PC-3 (cell line): ENCODE data around the gene GAA. TPM values are rescaled to one million over a fixed set of nuclear protein-coding genes. Genes with fewer than 3 reads are reported as not detected.
A peak's percentile ranks its signal among the peaks of the same experiment; 100 is the strongest.

Experiments
- ATAC-seq: fragments of 200-7000 bp; cut with Tn5 transposase; 2 replicates; pipeline ENCODE4 v1.9.1; 2020; ENCODE audit warnings: mild to moderate bottlenecking, moderate library complexity
- BruUV-seq: library from RNA; stranded (reverse); fragments of 400-500 nt; replicated peaks from 2 replicates; lab custom pipeline; 2021; lab: Mats Ljungman, UMichigan
- CTCF ChIA-PET: fragments of 300-600 bp; sonication (Branson Sonifier 250); formaldehyde crosslinking; loops from one replicate; lab custom pipeline; 2022; ENCODE audit warnings: antibody characterized with exemption; lab: Charles Lee
- POLR2A ChIA-PET: fragments of 300-600 bp; sonication (Branson Sonifier 250); formaldehyde crosslinking; loops from one replicate; lab custom pipeline; 2022; ENCODE audit warnings: antibody characterized with exemption; ENCODE audit not compliant: unreplicated experiment; lab: Charles Lee
- DNase-seq: peaks from one replicate; pipeline ENCODE4 v3.0.0-alpha.2; 2015
- H2AFZ ChIP-seq: fragments of 300-600 bp; sonication (generic); 2 replicates; pipeline ENCODE4 v1.6.0; 2016; ENCODE audit warnings: antibody characterized with exemption, low read length
- H3F3A ChIP-seq: fragments of 300-600 bp; sonication (generic); one replicate; pipeline ENCODE4 v1.6.0; 2017; ENCODE audit warnings: antibody characterized with exemption, low read length, control low read depth, mild to moderate bottlenecking; ENCODE audit not compliant: unreplicated experiment
- H3K27ac ChIP-seq: fragments of 300-600 bp; sonication (generic); 2 replicates; pipeline ENCODE4 v1.5.1; 2016; ENCODE audit warnings: mild to moderate bottlenecking, low read length
- H3K27me3 ChIP-seq: fragments of 300-600 bp; sonication (generic); 2 replicates; pipeline ENCODE4 v1.6.1; 2016; ENCODE audit warnings: low read length, mixed read lengths
- H3K36me3 ChIP-seq: fragments of 300-600 bp; sonication (generic); 2 replicates; pipeline ENCODE4 v1.6.1; 2016; ENCODE audit warnings: low read depth, mixed run types, low read length, mixed read lengths
- H3K4me1 ChIP-seq: fragments of 300-600 bp; sonication (generic); 2 replicates; pipeline ENCODE4 v1.5.1; 2016; ENCODE audit warnings: low read length; ENCODE audit not compliant: insufficient read depth
- H3K4me2 ChIP-seq: fragments of 300-600 bp; sonication (generic); 2 replicates; pipeline ENCODE4 v1.6.0; 2016; ENCODE audit warnings: low read length
- H3K4me3 ChIP-seq: fragments of 300-600 bp; sonication (generic); 2 replicates; pipeline ENCODE4 v1.5.1; 2016; ENCODE audit warnings: mild to moderate bottlenecking, low read length, mixed read lengths
- H3K79me2 ChIP-seq: fragments of 300-600 bp; sonication (generic); 2 replicates; pipeline ENCODE4 v1.6.1; 2017; ENCODE audit warnings: low read length, mixed read lengths
- H3K9ac ChIP-seq: fragments of 300-600 bp; sonication (generic); 2 replicates; pipeline ENCODE4 v1.6.0; 2016; ENCODE audit warnings: mild to moderate bottlenecking, low read length
- H3K9me2 ChIP-seq: fragments of 300-600 bp; sonication (generic); replicated peaks from 2 replicates; pipeline ENCODE4 v1.6.1; 2016; ENCODE audit warnings: mixed run types, low read length, mixed read lengths
- H3K9me3 ChIP-seq: fragments of 300-600 bp; sonication (generic); 2 replicates; pipeline ENCODE4 v1.6.1; 2016; ENCODE audit warnings: low read length, mixed read lengths
- H4K20me1 ChIP-seq: fragments of 300-600 bp; sonication (generic); 2 replicates; pipeline ENCODE4 v1.6.1; 2016; ENCODE audit warnings: low read length, mixed read lengths
- CTCF ChIP-seq: fragments of 300-600 bp; sonication (generic); conservative IDR thresholded peaks from 2 replicates; pipeline ENCODE4 v1.5.1; 2017; ENCODE audit warnings: antibody characterized with exemption, low read depth, mild to moderate bottlenecking, low read length
- EZH2 ChIP-seq: fragments of 300-600 bp; sonication (generic); IDR thresholded peaks from one replicate; pipeline ENCODE4 v1.6.1; 2017; ENCODE audit warnings: antibody characterized with exemption, mild to moderate bottlenecking, low read length; ENCODE audit not compliant: unreplicated experiment
- EZH2phosphoT487 ChIP-seq: fragments of 300-600 bp; sonication (generic); IDR thresholded peaks from 2 replicates; pipeline ENCODE4 v1.6.1; 2018; ENCODE audit warnings: mild to moderate bottlenecking, antibody characterized with exemption, low read length, borderline replicate concordance
- intact Hi-C: fragments of 100-400 bp; cut with micrococcal nuclease; formaldehyde crosslinking; loops from 2 replicates; pipeline ENCODE4 v1.9.0; 2023
- total RNA-seq: library from RNA; depleted of rRNA; stranded (reverse); fragments of >200 nt; gene quantifications from 2 replicates; pipeline ENCODE4 v1.2.3, GENCODE V29; 2014

GAA gene
- total RNA-seq, 1 experiment from 2014 or later: 76.2 TPM

- H3F3A ChIP-seq: no peaks in the 10 kb centered on the region
- no peaks in the 10 kb centered on the region for H3K79me2 ChIP-seq
- POLR2A ChIA-PET: interaction anchor here (0.6 kb wide), 1 partner anchor 946 kb away, joined by 9 read pairs; no protein-coding TSS in a partner anchor
- no peaks in the 10 kb centered on the region for H3K36me3 ChIP-seq
- H3K27me3 ChIP-seq: no peaks in the 10 kb centered on the region
- DNase-seq (no peak), ATAC-seq (no peak)
- H3K9me2 ChIP-seq: no peaks in the 10 kb centered on the region
- H2AFZ ChIP-seq: no peak overlapping the region
- H3K4me3 ChIP-seq: no peak overlapping the region
- no peaks in the 10 kb centered on the region for H4K20me1 ChIP-seq
- H3K4me2 ChIP-seq: no peak overlapping the region
- no peaks in the 10 kb centered on the region for H3K9me3 ChIP-seq
- intact Hi-C loops: no loop called here
- H3K4me1 ChIP-seq: no peaks in the 10 kb centered on the region
- BruUV-seq: no TSS peak
- CTCF ChIA-PET: no interaction called here
- H3K9ac ChIP-seq: no peak overlapping the region
- H3K27ac ChIP-seq: no peak overlapping the region
- no peak for TF ChIP-seq CTCF
- no peak for TF ChIP-seq EZH2
- TF ChIP-seq EZH2phosphoT487: no peak
Measured at GRCh38 chr17:80110927-80111701, 9.7 kb downstream of the GAA start.

- no peak overlapping the region for H3K27ac ChIP-seq
- ATAC-seq (peak; percentile 42), DNase-seq (no peak)
- no TSS peak for BruUV-seq
- no peaks in the 10 kb centered on the region for H3K4me1 ChIP-seq
- TF ChIP-seq EZH2phosphoT487 (no peak), CTCF (no peak), EZH2 (no peak)
- H3K9me2 ChIP-seq: no peaks in the 10 kb centered on the region
- no peaks in the 10 kb centered on the region for H3K36me3 ChIP-seq
- CTCF ChIA-PET: interaction anchor here (0.7 kb wide), 1 partner anchor 10 kb away, joined by 3 read pairs; the partner anchor contains the start of gene GAA
- H2AFZ ChIP-seq: no peak overlapping the region
- no peaks in the 10 kb centered on the region for H3K79me2 ChIP-seq
- POLR2A ChIA-PET: interaction anchor here (0.6 kb wide), 1 partner anchor 947 kb away, joined by 9 read pairs; no protein-coding TSS in a partner anchor
- H3F3A ChIP-seq: no peaks in the 10 kb centered on the region
- no peaks in the 10 kb centered on the region for H4K20me1 ChIP-seq
- no peaks in the 10 kb centered on the region for H3K27me3 ChIP-seq
- no peak overlapping the region for H3K4me3 ChIP-seq
- intact Hi-C loops: no loop called here
- no peak overlapping the region for H3K9ac ChIP-seq
- H3K9me3 ChIP-seq: no peaks in the 10 kb centered on the region
- H3K4me2 ChIP-seq: no peak overlapping the region
Measured at GRCh38 chr17:80111702-80112470, 10.5 kb downstream of the GAA start.
